ENCODE results near the gene ANXA3. TPM values are rescaled to one million over a fixed set of nuclear protein-coding genes. Genes with fewer than 3 reads are reported as not detected.

The ANXA3 gene
- total RNA-seq, 1 donor, result 12.3 TPM

GRCh38 chr4:78613522-78614321 is 62.2 kb downstream of the ANXA3 start:
- no peak for DNase-seq (ENCODE audit: low read depth)
- no peak overlapping the region for H3K4me3 ChIP-seq (ENCODE audit: low read depth, low read length)
- TF ChIP-seq, protein P1, sequence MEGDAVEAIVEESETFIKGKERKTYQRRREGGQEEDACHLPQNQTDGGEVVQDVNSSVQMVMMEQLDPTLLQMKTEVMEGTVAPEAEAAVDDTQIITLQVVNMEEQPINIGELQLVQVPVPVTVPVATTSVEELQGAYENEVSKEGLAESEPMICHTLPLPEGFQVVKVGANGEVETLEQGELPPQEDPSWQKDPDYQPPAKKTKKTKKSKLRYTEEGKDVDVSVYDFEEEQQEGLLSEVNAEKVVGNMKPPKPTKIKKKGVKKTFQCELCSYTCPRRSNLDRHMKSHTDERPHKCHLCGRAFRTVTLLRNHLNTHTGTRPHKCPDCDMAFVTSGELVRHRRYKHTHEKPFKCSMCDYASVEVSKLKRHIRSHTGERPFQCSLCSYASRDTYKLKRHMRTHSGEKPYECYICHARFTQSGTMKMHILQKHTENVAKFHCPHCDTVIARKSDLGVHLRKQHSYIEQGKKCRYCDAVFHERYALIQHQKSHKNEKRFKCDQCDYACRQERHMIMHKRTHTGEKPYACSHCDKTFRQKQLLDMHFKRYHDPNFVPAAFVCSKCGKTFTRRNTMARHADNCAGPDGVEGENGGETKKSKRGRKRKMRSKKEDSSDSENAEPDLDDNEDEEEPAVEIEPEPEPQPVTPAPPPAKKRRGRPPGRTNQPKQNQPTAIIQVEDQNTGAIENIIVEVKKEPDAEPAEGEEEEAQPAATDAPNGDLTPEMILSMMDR (IDR thresholded peaks at IDR 0.05; ENCODE audit: insufficient read depth, low read length), result no peak

- peak; percentile 58 for DNase-seq (ENCODE audit: low read depth)
- no peak overlapping the region for H3K4me3 ChIP-seq (ENCODE audit: low read depth, low read length)
- TF ChIP-seq, protein P1 (IDR thresholded peaks at IDR 0.05; ENCODE audit: insufficient read depth, low read length), result no peak
Measured at GRCh38 chr4:78616046-78616498, 64.5 kb downstream of the ANXA3 start.

DNA sequence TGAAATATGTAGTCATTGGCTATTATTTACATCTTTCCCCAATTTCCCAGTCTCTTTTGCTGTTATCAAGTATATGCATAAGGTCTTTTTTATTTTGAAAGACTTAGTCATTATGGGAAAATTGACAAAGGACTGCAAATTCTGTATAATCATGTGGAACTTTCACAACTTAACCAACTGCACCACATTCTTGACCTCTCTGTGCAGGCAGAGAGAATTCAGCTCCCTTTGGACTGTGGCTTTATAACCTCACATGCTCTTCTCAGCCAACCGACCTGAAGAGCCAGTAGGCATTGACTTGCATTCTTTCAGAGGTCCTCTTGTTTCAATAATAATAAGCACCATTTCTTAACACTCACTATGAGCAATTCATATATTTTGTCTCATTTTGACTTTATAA is 66.9 kb downstream of the ANXA3 start:
- TF ChIP-seq, protein P1 (IDR thresholded peaks at IDR 0.05; ENCODE audit: insufficient read depth, low read length), result no peak
- peak; percentile 21 for DNase-seq (ENCODE audit: low read depth)
- H3K4me3 ChIP-seq (ENCODE audit: low read depth, low read length), result no peak overlapping the region

GRCh38 chr4:78621395-78621794 is 69.8 kb downstream of the ANXA3 start:
- H3K4me3 ChIP-seq (ENCODE audit: low read depth, low read length), result no peak overlapping the region
- no peak for DNase-seq (ENCODE audit: low read depth)
- TF ChIP-seq, protein P1 (IDR thresholded peaks at IDR 0.05; ENCODE audit: insufficient read depth, low read length), result no peak

GRCh38 chr4:78622253-78622979 is 70.8 kb downstream of the ANXA3 start:
- DNase-seq (ENCODE audit: low read depth), result peak; percentile 42
- TF ChIP-seq, protein P1 (IDR thresholded peaks at IDR 0.05; ENCODE audit: insufficient read depth, low read length), result no peak
- H3K4me3 ChIP-seq (ENCODE audit: low read depth, low read length), result no peak overlapping the region

DNA sequence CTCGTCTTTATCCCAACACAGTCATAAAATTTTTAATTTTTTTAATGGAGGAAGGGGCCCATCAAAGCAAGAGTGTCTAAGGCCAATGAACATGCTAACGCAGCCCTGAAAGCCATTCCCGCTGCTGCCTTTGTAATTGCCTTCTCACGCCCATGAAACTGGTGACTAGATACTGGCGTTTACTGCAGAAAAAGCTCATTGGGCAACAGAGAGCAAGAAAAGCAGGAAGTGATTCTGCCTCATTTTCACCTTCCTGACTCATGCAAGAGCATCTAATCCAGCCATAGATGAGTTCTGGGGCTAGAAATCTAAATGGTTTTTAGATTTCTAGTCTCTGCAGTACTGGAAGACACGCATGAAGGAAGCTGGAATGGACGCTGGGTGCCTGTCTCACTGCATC is 72.5 kb downstream of the ANXA3 start:
- DNase-seq (ENCODE audit: low read depth), result no peak
- TF ChIP-seq, protein P1 (IDR thresholded peaks at IDR 0.05; ENCODE audit: insufficient read depth, low read length), result no peak
- H3K4me3 ChIP-seq (ENCODE audit: low read depth, low read length), result no peak overlapping the region
